GM18511 (cell line): ENCODE data around the gene SCAF8.
"Not testable (repeated sequence)": the region's sequence is repeated elsewhere in the genome, so short reads cannot be mapped to it uniquely, and the experiment has no call there.

Experiments
- ATAC-seq: cut with Tn5 transposase; IDR thresholded peaks from one replicate; pipeline ENCODE4 v1.9.1; 2021; ENCODE audit warnings: mild to moderate bottlenecking, moderate library complexity; ENCODE audit not compliant: unreplicated experiment

Gene SCAF8

GRCh38 chr6:154733183-154733625 lies at the start of gene SCAF8:
Gene SCAF8, plus strand, starts transcription at chr6:154733416. Its CDS starts 485 bp downstream, at chr6:154733901.
- ATAC-seq: peak; percentile 81

- ATAC-seq: peak; percentile 95
Observed at GRCh38 chr6:154683756-154684523, 49.3 kb upstream of the SCAF8 start.

- no peak for ATAC-seq
Observed at GRCh38 chr6:154686162-154686561, 47.1 kb upstream of the SCAF8 start.

GRCh38 chr6:154689493-154690255 lies 43.5 kb upstream of the SCAF8 start:
- no peak for ATAC-seq

GRCh38 chr6:154690857-154691256 lies 42.4 kb upstream of the SCAF8 start:
- no peak for ATAC-seq

GRCh38 chr6:154696661-154697060 lies 36.6 kb upstream of the SCAF8 start:
- no peak for ATAC-seq

GRCh38 chr6:154703124-154703523 lies 30.1 kb upstream of the SCAF8 start:
- ATAC-seq: no peak

- ATAC-seq: no peak
Observed at GRCh38 chr6:154705471-154706113, 27.6 kb upstream of the SCAF8 start.

GRCh38 chr6:154706389-154706788 lies 26.8 kb upstream of the SCAF8 start:
- ATAC-seq: no peak

GRCh38 chr6:154709621-154710020 lies 23.6 kb upstream of the SCAF8 start:
- no peak for ATAC-seq

- no peak for ATAC-seq
Observed at GRCh38 chr6:154710689-154711088, 22.5 kb upstream of the SCAF8 start.

- ATAC-seq: no peak
Observed at GRCh38 chr6:154715446-154715845, 17.8 kb upstream of the SCAF8 start.

GRCh38 chr6:154716350-154716749 lies 16.9 kb upstream of the SCAF8 start:
- ATAC-seq: not testable (repeated sequence)

GRCh38 chr6:154719433-154719832 lies 13.8 kb upstream of the SCAF8 start:
- ATAC-seq: no peak

GRCh38 chr6:154719854-154720253 lies 13.4 kb upstream of the SCAF8 start:
- no peak for ATAC-seq

GRCh38 chr6:154721460-154721859 lies 11.8 kb upstream of the SCAF8 start:
- ATAC-seq: no peak

GRCh38 chr6:154726887-154727286 lies 6.3 kb upstream of the SCAF8 start:
- ATAC-seq: no peak

- ATAC-seq: no peak
Observed at GRCh38 chr6:154731296-154732218, 1.7 kb upstream of the SCAF8 start.

GRCh38 chr6:154732538-154733182 lies 556 bp upstream of the SCAF8 start:
- no peak for ATAC-seq
